Measurements from ENCODE around the gene CRADD. TPM values are rescaled to one million over a fixed set of nuclear protein-coding genes. Genes with fewer than 3 reads are reported as not detected.

The CRADD gene
- polyA plus RNA-seq, 1 of the 3 experiments (the other 2 are of a cell fraction), result 13.6 TPM

GRCh38 chr12:93699271-93700145 is 22.3 kb downstream of the CRADD start:
- POLR2A ChIA-PET, result no interaction called here
- 59% methylated on average over 9 of the region's 9 CpGs for WGBS (ENCODE audit: low lambda C conversion rate)
- TF ChIP-seq GABPA (IDR thresholded peaks at IDR 0.05; ENCODE audit: low read depth) (no peak), RXRA (IDR thresholded peaks at IDR 0.05; ENCODE audit: borderline replicate concordance, low read depth) (no peak), IRF3 (IDR thresholded peaks at IDR 0.05; ENCODE audit: low read depth, low read length) (no peak), GATA2 (CRISPR knock-in tag; IDR thresholded peaks at IDR 0.05) (no peak), TEAD4 (IDR thresholded peaks at IDR 0.05; ENCODE audit: borderline replicate concordance, insufficient read depth) (0 out of 2 replicates have a peak, but pooled peaks have one; percentile 56), PBX3 (IDR thresholded peaks at IDR 0.05) (peak; percentile 53; the same call in 1 of the 2 replicates), RCOR1 (IDR thresholded peaks at IDR 0.05; ENCODE audit: low read length) (no peak), EZH2phosphoT487 (IDR thresholded peaks at IDR 0.05; ENCODE audit: borderline replicate concordance, low read depth) (no peak), NRF1 (IDR thresholded peaks at IDR 0.05; ENCODE audit: low read depth, low read length) (no peak), MXI1 (IDR thresholded peaks at IDR 0.05; ENCODE audit: low read depth, low read length) (no peak), ZBTB33 (IDR thresholded peaks at IDR 0.05; ENCODE audit: borderline replicate concordance, low read depth) (no peak), POLR2AphosphoS5 (IDR thresholded peaks at IDR 0.05; ENCODE audit: low read depth, low read length) (no peak), YY1 (IDR thresholded peaks at IDR 0.05; ENCODE audit: low read depth) (no peak), CHD2 (IDR thresholded peaks at IDR 0.05; ENCODE audit: low read length, partially characterized antibody) (no peak), EP300 (IDR thresholded peaks at IDR 0.05; ENCODE audit: borderline replicate concordance in 1 of 2, low read depth in 1 of 2, low read length in 1 of 2) (peak in 1 of 2 experiments; percentile 77; a peak in 2 of 4 replicates), FOSL2 (IDR thresholded peaks at IDR 0.05; ENCODE audit: borderline replicate concordance, low read depth) (no peak; the same call in 1 of the 2 replicates), MEF2A (IDR thresholded peaks at IDR 0.05; ENCODE audit: borderline replicate concordance, low read depth) (peak; percentile 70), FOXM1 (IDR thresholded peaks at IDR 0.05; ENCODE audit: low read depth) (peak; percentile 66; the same call in 1 of the 2 replicates), SMC3 (IDR thresholded peaks at IDR 0.05; ENCODE audit: low read depth, low read length) (no peak)
- TF ChIP-seq, protein P1, sequence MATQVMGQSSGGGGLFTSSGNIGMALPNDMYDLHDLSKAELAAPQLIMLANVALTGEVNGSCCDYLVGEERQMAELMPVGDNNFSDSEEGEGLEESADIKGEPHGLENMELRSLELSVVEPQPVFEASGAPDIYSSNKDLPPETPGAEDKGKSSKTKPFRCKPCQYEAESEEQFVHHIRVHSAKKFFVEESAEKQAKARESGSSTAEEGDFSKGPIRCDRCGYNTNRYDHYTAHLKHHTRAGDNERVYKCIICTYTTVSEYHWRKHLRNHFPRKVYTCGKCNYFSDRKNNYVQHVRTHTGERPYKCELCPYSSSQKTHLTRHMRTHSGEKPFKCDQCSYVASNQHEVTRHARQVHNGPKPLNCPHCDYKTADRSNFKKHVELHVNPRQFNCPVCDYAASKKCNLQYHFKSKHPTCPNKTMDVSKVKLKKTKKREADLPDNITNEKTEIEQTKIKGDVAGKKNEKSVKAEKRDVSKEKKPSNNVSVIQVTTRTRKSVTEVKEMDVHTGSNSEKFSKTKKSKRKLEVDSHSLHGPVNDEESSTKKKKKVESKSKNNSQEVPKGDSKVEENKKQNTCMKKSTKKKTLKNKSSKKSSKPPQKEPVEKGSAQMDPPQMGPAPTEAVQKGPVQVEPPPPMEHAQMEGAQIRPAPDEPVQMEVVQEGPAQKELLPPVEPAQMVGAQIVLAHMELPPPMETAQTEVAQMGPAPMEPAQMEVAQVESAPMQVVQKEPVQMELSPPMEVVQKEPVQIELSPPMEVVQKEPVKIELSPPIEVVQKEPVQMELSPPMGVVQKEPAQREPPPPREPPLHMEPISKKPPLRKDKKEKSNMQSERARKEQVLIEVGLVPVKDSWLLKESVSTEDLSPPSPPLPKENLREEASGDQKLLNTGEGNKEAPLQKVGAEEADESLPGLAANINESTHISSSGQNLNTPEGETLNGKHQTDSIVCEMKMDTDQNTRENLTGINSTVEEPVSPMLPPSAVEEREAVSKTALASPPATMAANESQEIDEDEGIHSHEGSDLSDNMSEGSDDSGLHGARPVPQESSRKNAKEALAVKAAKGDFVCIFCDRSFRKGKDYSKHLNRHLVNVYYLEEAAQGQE (IDR thresholded peaks at IDR 0.05; ENCODE audit: low read depth, low read length), result no peak
- TF ChIP-seq, protein P2, sequence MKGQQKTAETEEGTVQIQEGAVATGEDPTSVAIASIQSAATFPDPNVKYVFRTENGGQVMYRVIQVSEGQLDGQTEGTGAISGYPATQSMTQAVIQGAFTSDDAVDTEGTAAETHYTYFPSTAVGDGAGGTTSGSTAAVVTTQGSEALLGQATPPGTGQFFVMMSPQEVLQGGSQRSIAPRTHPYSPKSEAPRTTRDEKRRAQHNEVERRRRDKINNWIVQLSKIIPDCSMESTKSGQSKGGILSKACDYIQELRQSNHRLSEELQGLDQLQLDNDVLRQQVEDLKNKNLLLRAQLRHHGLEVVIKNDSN (IDR thresholded peaks at IDR 0.05; ENCODE audit: borderline replicate concordance, low read depth), result no peak
- TF ChIP-seq, protein P3, sequence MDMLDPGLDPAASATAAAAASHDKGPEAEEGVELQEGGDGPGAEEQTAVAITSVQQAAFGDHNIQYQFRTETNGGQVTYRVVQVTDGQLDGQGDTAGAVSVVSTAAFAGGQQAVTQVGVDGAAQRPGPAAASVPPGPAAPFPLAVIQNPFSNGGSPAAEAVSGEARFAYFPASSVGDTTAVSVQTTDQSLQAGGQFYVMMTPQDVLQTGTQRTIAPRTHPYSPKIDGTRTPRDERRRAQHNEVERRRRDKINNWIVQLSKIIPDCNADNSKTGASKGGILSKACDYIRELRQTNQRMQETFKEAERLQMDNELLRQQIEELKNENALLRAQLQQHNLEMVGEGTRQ (IDR thresholded peaks at IDR 0.05; ENCODE audit: borderline replicate concordance, low read depth, low read length), result no peak

More at GRCh38 chr12:93699271-93700145, 22.3 kb downstream of the CRADD start:
- Histone ChIP-seq H3K36me3 (replicated peaks in 1 of 2; ENCODE audit: control insufficient read depth in 1 of 2, insufficient read depth in 2 of 2, low read length in 1 of 2) (no peaks in the 10 kb centered on the region), H3K4me1 (ENCODE audit: control insufficient read depth in 1 of 2, insufficient read depth in 2 of 2, low read depth in 1 of 2, low read length in 1 of 2) (peaks cover 5 to 38% of the 10 kb centered on the region in 2 experiments), H3K4me3 (ENCODE audit: low read depth in 2 of 2, low read length in 1 of 2) (no peak overlapping the region), H4K20me1 (ENCODE audit: insufficient read depth) (no peaks in the 10 kb centered on the region), H3K9ac (peak overlapping the region; percentile 92), H2AFZ (ENCODE audit: low read depth) (no peak overlapping the region), H3K9me3 (no peaks in the 10 kb centered on the region), H3K27ac (ENCODE audit: low read depth in 2 of 2, low read length in 1 of 2) (peak overlapping the region; percentile 26 to 100; a peak in 3 of 4 replicates), H3K4me2 (peak overlapping the region; percentile 73), H3K79me2 (ENCODE audit: insufficient read depth) (0 out of 2 replicates have a peak, but pooled peaks cover 6% of the 10 kb centered on the region), H3K9me2 (no peaks in the 10 kb centered on the region), H3K27me3 (ENCODE audit: insufficient read depth) (no peaks in the 10 kb centered on the region), H3F3A (replicated peaks; ENCODE audit: insufficient read depth) (peaks cover 57% of the 10 kb centered on the region)
- no peak for DNase-seq
- CTCF ChIA-PET, result interaction anchor here (1.0 kb wide), 1 partner anchor 10 kb away, joined by 4 read pairs; no protein-coding TSS in a partner anchor
